HCT116 (cell line): Measurements from ENCODE around the gene ELP1. TPM values are rescaled to one million over a fixed set of nuclear protein-coding genes. Genes with fewer than 3 reads are reported as not detected.

ENCODE experiments used
- ATAC-seq: fragments of 200-7000 bp; cut with Tn5 transposase; 2 replicates; pipeline ENCODE4 v1.9.1; 2020; ENCODE audit warnings: mild to moderate bottlenecking, moderate library complexity
- BruUV-seq: library from RNA; stranded (reverse); fragments of 400-500 nt; replicated peaks from 2 replicates; lab custom pipeline; 2021; lab: Mats Ljungman, UMichigan
- CTCF ChIA-PET: fragments of 300-600 bp; sonication (Branson Sonifier 250); formaldehyde crosslinking; loops from one replicate; lab custom pipeline; 2021; ENCODE audit warnings: antibody characterized with exemption; lab: Charles Lee
- POLR2A ChIA-PET: fragments of 300-600, 350-600 bp; sonication (Branson Sonifier 250); formaldehyde crosslinking; loops from one replicate; lab custom pipeline; 2021; ENCODE audit warnings: antibody characterized with exemption; lab: Charles Lee
- RAD21 ChIA-PET, 2 experiments: fragments of 300-600 bp; sonication (Branson Sonifier 250); formaldehyde crosslinking; loops; one replicate each; lab custom pipeline; 2023; ENCODE audit warnings: low total read pairs in 2 of 2; ENCODE audit not compliant: uncharacterized antibody in 2 of 2, unreplicated experiment in 2 of 2, low non-redundant PET in 1 of 2; lab: Charles Lee
- DNase-seq: peaks from one replicate; pipeline ENCODE4 v3.0.0-alpha.2; 2010; ENCODE audit warnings: low read depth, low spot score
- H2AFZ ChIP-seq: fragments of 200-600 bp; shearing (Covaris generic), sonication (generic); 2 replicates; pipeline ENCODE4 v1.6.1; 2017; ENCODE audit warnings: low read depth, mixed run types, mixed read lengths, antibody characterized with exemption, low read length; ENCODE audit not compliant: poor library complexity, severe bottlenecking
- H3K27ac ChIP-seq: 2 replicates; pipeline ENCODE4 v1.5.1; 2012; ENCODE audit warnings: low read depth, low read length
- H3K27me3 ChIP-seq: fragments of 200-600 bp; sonication (generic); 2 replicates; pipeline ENCODE4 v1.6.1; 2016; ENCODE audit warnings: mixed run types, low read length, mixed read lengths; ENCODE audit not compliant: insufficient read depth
- H3K36me3 ChIP-seq, 2 experiments: fragments of 200-500 bp in 1 of 2; fragments of 200-600 bp in 1 of 2; sonication (Bioruptor generic) in 1 of 2; sonication (generic) in 1 of 2; 2 replicates each; pipeline versions ENCODE4 v1.5.1 to v1.6.1; 2014 to 2016; ENCODE audit warnings: low read length in 2 of 2, inconsistent platforms in 1 of 2, mixed read lengths in 1 of 2, mixed run types in 1 of 2; ENCODE audit not compliant: insufficient read depth in 2 of 2, control insufficient read depth in 1 of 2
- H3K4me1 ChIP-seq, 2 experiments: fragments of 200-600 bp in 1 of 2; sonication (generic) in 1 of 2; 2 replicates each; pipeline versions ENCODE4 v1.5.1 to v1.6.1; 2012 to 2017; ENCODE audit warnings: low read length in 2 of 2, inconsistent platforms in 1 of 2, mild to moderate bottlenecking in 1 of 2, mixed read lengths in 1 of 2, mixed run types in 1 of 2, moderate library complexity in 1 of 2; ENCODE audit not compliant: insufficient read depth in 2 of 2, control insufficient read depth in 1 of 2
- H3K4me2 ChIP-seq: fragments of 200-600 bp; sonication (generic); 2 replicates; pipeline ENCODE4 v1.6.1; 2017; ENCODE audit warnings: mixed run types, low read length, mixed read lengths
- H3K4me3 ChIP-seq, 2 experiments: fragments of 200-600 bp in 1 of 2; sonication (generic) in 1 of 2; replicated peaks in 1 of 2; 2 replicates each; pipeline ENCODE4 v1.5.1; 2011 to 2016; ENCODE audit warnings: low read length in 2 of 2, control low read depth in 1 of 2, low read depth in 1 of 2, mild to moderate bottlenecking in 1 of 2, mixed read lengths in 1 of 2, mixed run types in 1 of 2
- H3K79me2 ChIP-seq: fragments of 200-600 bp; sonication (generic); 2 replicates; pipeline ENCODE4 v1.6.1; 2017; ENCODE audit warnings: mild to moderate bottlenecking, mixed run types, low read length, moderate library complexity, mixed read lengths; ENCODE audit not compliant: insufficient read depth
- H3K9ac ChIP-seq: fragments of 200-600 bp; sonication (generic); 2 replicates; pipeline ENCODE4 v1.6.1; 2016; ENCODE audit warnings: low read length, mixed read lengths
- H3K9me2 ChIP-seq: fragments of 200-600 bp; sonication (generic), shearing (Covaris generic); 2 replicates; pipeline ENCODE4 v1.6.1; 2017; ENCODE audit warnings: mixed run types, mild to moderate bottlenecking, moderate library complexity; ENCODE audit not compliant: insufficient read depth
- H3K9me3 ChIP-seq, 2 experiments: fragments of 200-500 bp in 1 of 2; fragments of 200-600 bp in 1 of 2; sonication (Bioruptor generic) in 1 of 2; sonication (generic) in 1 of 2; 2 replicates each; pipeline ENCODE4 v1.6.1; 2014 to 2017; ENCODE audit warnings: low read length in 2 of 2, mixed read lengths in 2 of 2, inconsistent platforms in 1 of 2, low read depth in 1 of 2, mild to moderate bottlenecking in 1 of 2, mixed run types in 1 of 2, moderate library complexity in 1 of 2; ENCODE audit not compliant: control insufficient read depth in 1 of 2, insufficient read depth in 1 of 2
- H4K20me1 ChIP-seq: fragments of 200-600 bp; sonication (generic), shearing (Covaris generic); 2 replicates; pipeline ENCODE4 v1.6.1; 2017; ENCODE audit warnings: mixed run types, mild to moderate bottlenecking, moderate library complexity; ENCODE audit not compliant: insufficient read depth
- CEBPB ChIP-seq: IDR thresholded peaks from 2 replicates; pipeline ENCODE4 v1.6.1; 2012; ENCODE audit warnings: low read depth
- ELF1 ChIP-seq: IDR thresholded peaks from 2 replicates; pipeline ENCODE4 v1.6.1; 2012; ENCODE audit warnings: low read depth, borderline replicate concordance
- POLR2A ChIP-seq: IDR thresholded peaks from 2 replicates; pipeline ENCODE4 v1.7.0; 2011; ENCODE audit warnings: borderline replicate concordance; ENCODE audit not compliant: insufficient read depth, insufficient read length; ENCODE audit errors: extremely low read depth
- POLR2AphosphoS5 ChIP-seq: IDR thresholded peaks from 2 replicates; pipeline ENCODE4 v1.6.1; 2011; ENCODE audit warnings: mild to moderate bottlenecking, low read depth, low read length, moderate library complexity
- REST ChIP-seq: IDR thresholded peaks from 2 replicates; pipeline ENCODE4 v1.6.1; 2012; ENCODE audit warnings: low read depth
- SP1 ChIP-seq: IDR thresholded peaks from 2 replicates; pipeline ENCODE4 v1.6.1; 2012; ENCODE audit warnings: low read depth
- YY1 ChIP-seq: IDR thresholded peaks from 2 replicates; pipeline ENCODE4 v1.6.1; 2011; ENCODE audit warnings: low read length, low read depth, moderate library complexity, mild to moderate bottlenecking; ENCODE audit not compliant: insufficient replicate concordance; ENCODE audit errors: extremely low read depth
- ZFX ChIP-seq: fragments of 450-650 bp; IDR thresholded peaks from 2 replicates; pipeline ENCODE4 v1.6.1; 2017
- intact Hi-C: fragments of 100-400 bp; cut with micrococcal nuclease; formaldehyde crosslinking; loops from 2 replicates; pipeline ENCODE4 v1.10.0; 2022
- total RNA-seq: library from RNA; stranded (reverse); gene quantifications from one replicate; pipeline ENCODE4 v1.2.1, GENCODE V29; 2021; ENCODE audit not compliant: unreplicated experiment
- TF ChIP-seq, protein P1 (sequence below): IDR thresholded peaks from 2 replicates; pipeline ENCODE4 v1.6.1; 2011; ENCODE audit warnings: mild to moderate bottlenecking, low read length, moderate library complexity; ENCODE audit not compliant: insufficient replicate concordance; ENCODE audit errors: extremely low read depth
- TF ChIP-seq, protein P2 (sequence below): IDR thresholded peaks from 2 replicates; pipeline ENCODE4 v1.6.1; 2012

The ELP1 gene
- total RNA-seq, 1 experiment from 2014 or later = 28.8 TPM

- Histone ChIP-seq H3K27ac (no peak overlapping the region), H3K79me2 (no peaks in the 10 kb centered on the region), H3K27me3 (no peaks in the 10 kb centered on the region), H3K4me1 (no peaks in the 10 kb centered on the region), H3K4me3 (no peak overlapping the region), H3K4me2 (no peak overlapping the region), H4K20me1 (no peaks in the 10 kb centered on the region), H3K9ac (no peak overlapping the region), H2AFZ (no peak overlapping the region), H3K9me2 (peaks cover 5% of the 10 kb centered on the region; the same call in 1 of the 2 replicates), H3K9me3 (no peaks in the 10 kb centered on the region), H3K36me3 (no peaks in the 10 kb centered on the region)
- RAD21 ChIA-PET = no interaction called here
- POLR2A ChIA-PET = no interaction called here
- DNase-seq (no peak), ATAC-seq (no peak)
- CTCF ChIA-PET = no interaction called here
- intact Hi-C loops = no loop called here
- no TSS peak for BruUV-seq
- TF ChIP-seq, protein P1, sequence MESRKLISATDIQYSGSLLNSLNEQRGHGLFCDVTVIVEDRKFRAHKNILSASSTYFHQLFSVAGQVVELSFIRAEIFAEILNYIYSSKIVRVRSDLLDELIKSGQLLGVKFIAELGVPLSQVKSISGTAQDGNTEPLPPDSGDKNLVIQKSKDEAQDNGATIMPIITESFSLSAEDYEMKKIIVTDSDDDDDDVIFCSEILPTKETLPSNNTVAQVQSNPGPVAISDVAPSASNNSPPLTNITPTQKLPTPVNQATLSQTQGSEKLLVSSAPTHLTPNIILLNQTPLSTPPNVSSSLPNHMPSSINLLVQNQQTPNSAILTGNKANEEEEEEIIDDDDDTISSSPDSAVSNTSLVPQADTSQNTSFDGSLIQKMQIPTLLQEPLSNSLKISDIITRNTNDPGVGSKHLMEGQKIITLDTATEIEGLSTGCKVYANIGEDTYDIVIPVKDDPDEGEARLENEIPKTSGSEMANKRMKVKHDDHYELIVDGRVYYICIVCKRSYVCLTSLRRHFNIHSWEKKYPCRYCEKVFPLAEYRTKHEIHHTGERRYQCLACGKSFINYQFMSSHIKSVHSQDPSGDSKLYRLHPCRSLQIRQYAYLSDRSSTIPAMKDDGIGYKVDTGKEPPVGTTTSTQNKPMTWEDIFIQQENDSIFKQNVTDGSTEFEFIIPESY = no peak
- TF ChIP-seq CEBPB (no peak), YY1 (no peak), POLR2A (no peak)
Measured at GRCh38 chr9:108845947-108846346, 88.0 kb downstream of the ELP1 start.

DNA sequence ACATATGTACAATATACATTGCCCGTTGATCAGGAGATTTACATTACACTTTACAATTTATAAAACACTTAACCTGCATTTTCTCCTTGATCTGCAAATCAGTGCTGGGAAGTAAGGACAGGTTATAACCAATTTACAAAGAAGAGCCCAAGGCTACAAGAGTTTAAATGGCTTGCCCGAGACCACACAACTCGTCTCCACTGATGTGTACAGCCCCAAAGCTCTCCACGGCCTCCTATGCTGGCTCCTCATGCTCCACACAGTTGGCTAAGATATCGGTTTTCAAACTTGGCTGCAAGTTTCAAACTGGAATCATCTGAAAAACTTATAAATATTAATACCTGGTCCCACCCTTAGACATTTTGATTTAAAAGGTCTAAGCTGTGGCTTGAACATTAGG, 88.4 kb downstream of the ELP1 start:
- Histone ChIP-seq H3K9ac (no peak overlapping the region), H2AFZ (no peak overlapping the region), H3K4me1 (no peaks in the 10 kb centered on the region), H3K9me3 (no peaks in the 10 kb centered on the region), H4K20me1 (no peaks in the 10 kb centered on the region), H3K9me2 (peaks cover 5% of the 10 kb centered on the region; the same call in 1 of the 2 replicates), H3K27me3 (no peaks in the 10 kb centered on the region), H3K36me3 (no peaks in the 10 kb centered on the region), H3K79me2 (no peaks in the 10 kb centered on the region), H3K4me3 (no peak overlapping the region), H3K27ac (no peak overlapping the region), H3K4me2 (no peak overlapping the region)
- intact Hi-C loops = no loop called here
- TF ChIP-seq YY1 = no peak
- TF ChIP-seq, protein P2, sequence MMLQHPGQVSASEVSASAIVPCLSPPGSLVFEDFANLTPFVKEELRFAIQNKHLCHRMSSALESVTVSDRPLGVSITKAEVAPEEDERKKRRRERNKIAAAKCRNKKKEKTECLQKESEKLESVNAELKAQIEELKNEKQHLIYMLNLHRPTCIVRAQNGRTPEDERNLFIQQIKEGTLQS = no peak
- TF ChIP-seq POLR2AphosphoS5 = no peak
- no peak for TF ChIP-seq REST
- no peak for TF ChIP-seq SP1
- no peak for TF ChIP-seq ELF1
- TF ChIP-seq ZFX = no peak
- DNase-seq (no peak), ATAC-seq (no peak)
- BruUV-seq = no TSS peak
- CTCF ChIA-PET = no interaction called here
- POLR2A ChIA-PET = no interaction called here
- RAD21 ChIA-PET = no interaction called here
